HG03521 (cell line): ENCODE data around the gene CREM.
"Not testable (repeated sequence)": the region's sequence is repeated elsewhere in the genome, so short reads cannot be mapped to it uniquely, and the experiment has no call there.

Experiments
- ATAC-seq: cut with Tn5 transposase; IDR thresholded peaks from one replicate; pipeline ENCODE4 v1.9.1; 2021; ENCODE audit warnings: mild to moderate bottlenecking, moderate library complexity; ENCODE audit not compliant: unreplicated experiment

The CREM gene

DNA sequence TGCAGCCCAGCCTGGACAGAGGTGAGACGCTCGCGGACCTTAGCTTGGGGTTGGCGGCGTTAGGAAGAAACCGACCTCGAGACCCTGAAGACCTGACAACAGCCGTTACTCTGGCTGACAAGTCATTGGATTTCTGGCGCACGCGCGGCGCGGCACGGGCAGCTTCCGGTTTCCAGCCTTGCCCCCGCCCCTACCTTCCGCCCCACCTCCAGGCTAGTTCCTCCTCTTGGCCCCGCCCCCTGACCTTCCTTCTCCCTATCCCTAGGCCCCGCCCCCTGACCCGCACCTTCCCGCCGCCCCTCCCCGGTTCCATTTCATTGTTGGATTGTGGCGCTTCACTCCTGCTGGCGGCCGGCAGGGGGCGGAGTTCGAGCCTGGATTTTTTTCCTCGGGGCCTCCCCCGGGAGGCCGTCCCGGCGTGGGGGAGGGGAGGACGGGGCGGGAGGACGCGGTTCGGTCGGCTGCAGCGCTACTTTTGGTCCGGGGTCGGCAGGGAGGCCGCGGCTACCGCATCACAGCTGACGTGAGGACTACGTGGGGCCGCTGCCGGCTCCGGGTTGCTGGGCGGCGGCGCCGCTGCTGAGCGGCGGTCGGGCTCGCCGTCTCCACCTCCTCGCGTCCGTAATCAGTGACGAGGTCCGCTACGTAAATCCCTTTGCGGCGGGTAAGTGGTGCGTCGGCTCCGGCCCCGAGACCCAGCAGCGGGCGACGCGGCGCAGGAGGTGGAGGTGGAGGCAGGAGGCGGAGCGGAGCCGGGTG, at the start of gene CREM:
Gene CREM (plus strand): TSS at position 317 of the 759 bp plus-strand sequence. CDS start 10,990 bp downstream, outside the sequence.
- peak; percentile 73 for ATAC-seq

DNA sequence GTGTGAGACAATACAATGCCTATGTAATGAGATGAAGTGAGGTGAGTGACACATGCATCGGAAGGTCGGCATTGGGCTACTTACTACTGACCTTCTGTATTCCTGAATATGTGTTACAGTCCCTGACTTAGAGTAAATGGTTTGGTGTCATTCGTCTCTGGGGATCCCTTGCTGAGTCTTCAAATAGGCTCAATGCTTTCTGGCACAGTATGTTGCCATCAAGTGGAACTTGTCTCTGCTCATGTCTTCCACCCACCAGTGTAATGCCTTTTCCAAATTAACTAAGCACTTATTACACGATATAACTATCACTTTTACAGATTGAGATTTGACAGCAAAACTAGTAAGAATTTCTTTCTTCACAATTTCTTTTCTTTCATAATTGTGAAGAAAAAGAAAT, 47.4 kb upstream of the CREM start:
- ATAC-seq = no peak

DNA sequence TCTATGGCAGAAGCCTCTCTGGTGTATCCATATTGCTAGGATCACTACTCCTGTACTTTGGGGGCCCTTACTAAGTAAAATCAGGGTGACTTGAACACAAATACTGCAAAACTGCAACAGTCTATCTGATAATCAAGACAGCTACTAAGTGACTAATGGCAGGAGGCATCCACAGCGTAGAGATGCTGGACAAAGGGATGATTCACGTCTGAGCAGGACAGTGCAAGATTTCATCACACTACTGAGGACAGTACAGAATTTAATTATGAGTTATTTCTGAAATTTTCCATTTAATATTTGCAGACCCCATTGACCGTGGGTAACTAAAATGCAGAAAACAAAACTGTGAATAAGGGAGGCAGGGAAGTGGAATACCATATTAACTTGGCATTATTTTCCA, 46.9 kb upstream of the CREM start:
- no peak for ATAC-seq

DNA sequence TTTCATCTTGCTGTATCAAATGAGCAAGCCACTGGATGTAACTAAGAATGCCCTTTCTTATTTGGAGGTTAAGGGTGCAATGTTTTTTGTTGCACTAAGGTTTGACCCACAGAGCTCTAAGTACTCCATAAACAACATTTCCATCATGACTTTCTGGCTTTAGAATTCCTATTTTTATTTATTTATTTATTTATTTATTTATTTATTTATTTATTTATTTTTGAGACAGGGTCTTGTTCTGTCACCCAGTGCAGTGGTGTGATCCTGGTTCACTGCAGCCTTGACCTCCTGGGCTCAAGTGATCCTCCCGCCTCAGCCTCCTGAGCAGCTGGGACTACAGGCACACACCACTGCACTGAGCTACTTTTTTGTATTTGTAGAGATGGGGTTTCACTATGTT, 46.4 kb upstream of the CREM start:
- not testable (repeated sequence) for ATAC-seq

- ATAC-seq = no peak
Observed at GRCh38 chr10:35083242-35083641, 43.4 kb upstream of the CREM start.

DNA sequence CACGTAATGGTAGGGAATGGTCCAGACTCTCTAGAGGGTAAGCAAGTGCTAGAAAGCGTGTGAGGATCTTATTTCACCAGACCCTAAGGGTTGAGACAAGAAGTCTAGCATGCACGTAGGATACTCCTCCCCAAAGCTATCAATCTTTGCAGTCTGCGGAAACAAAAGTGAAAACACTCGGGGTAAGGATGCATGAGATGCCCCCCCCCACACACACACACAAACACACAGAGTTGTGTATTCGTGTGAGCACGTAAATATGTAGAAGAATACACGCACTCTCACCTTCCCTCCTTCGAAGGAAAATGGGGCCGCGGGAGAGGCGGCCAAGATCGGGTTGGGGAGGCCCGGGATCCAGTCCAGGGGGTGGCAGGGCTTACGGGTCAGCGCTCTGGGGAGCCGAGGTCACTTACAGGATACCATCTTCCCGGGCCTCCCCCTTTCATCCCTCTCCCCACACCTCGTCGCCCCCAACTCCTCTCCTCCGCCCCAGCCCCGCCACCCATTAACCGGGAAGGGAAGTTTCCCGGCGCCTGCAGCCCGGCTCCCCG, 37.0 kb upstream of the CREM start:
- ATAC-seq = peak; percentile 30

DNA sequence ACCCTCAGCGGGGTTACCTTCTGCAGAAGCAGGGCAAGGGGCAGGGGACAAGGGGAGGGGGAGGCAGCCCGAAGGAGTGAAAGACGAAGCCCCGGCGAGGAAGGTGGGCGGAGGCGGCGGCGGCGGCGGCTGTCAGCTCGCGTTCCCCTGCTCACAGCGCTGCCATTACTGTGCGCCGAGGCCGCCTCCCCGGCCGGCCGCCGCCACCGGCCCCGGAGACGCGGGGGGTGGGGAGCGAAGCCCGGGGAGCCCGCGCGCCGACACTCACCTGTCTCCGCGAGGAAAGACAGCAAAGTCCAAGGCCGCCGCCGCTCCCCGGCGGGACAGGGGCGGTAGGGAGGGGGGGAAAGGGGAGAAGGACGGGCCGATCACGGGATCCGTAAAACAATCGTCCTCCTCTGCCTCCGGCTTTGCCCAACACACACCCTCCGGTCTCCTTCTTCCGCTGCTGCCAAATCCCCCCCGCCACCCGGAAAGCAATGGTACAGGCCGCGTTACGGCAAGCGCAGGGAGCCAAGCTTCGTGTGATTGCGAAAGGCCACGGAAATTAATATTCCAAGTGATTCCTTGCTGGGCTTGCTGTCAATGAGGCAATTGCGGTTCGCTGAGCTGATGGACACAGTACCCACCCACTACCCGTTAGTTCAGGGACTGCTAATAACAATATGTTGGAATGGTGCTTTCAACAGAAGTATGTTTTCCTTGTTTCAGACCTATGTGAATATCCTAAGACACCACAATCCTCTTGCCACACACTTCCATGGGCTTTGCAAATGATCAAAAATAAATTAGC, 36.3 kb upstream of the CREM start, which contains the start of gene CUL2:
Gene CUL2 (minus strand): TSS at position 180 of the 793 bp plus-strand sequence. CDS start 19,024 bp downstream, outside the sequence.
- peak; percentile 95 for ATAC-seq

DNA sequence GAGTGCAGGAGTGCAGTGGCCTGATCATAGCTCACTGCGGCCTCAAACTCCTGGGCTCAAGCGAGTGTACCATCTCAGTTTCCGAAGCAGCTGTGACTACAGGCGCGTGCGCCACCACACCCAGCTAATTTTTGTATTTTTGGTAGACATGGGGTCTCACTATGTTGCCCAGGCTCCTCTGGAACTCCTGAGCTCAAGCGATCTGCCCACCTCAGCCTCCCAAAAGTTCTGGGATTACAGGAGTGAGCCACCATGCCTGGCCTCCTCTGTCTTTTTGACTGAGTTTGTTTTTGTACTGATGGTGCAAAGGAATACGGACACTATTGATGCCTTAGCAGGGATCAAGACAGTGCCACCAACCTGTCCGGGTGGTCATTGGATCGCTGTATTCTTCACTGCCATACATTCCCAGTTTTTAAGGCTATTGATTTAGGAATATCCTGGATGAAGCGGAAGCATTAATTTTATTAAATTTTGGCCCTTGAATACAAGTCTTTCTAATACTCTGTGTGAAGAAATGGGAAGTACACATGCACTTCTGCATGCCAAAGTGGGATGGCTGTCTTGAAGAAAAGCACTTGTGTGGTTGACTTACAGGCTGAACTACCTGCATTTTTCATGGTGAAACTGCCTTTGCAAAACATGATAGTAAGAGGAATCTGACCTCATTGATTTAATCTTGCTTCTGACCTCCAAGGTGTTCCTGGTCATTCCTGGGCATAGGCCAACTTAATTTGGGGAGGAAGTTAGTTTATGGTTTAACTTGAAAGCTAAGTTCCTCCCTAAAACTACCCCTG, 34.5 kb upstream of the CREM start:
- ATAC-seq = no peak

DNA sequence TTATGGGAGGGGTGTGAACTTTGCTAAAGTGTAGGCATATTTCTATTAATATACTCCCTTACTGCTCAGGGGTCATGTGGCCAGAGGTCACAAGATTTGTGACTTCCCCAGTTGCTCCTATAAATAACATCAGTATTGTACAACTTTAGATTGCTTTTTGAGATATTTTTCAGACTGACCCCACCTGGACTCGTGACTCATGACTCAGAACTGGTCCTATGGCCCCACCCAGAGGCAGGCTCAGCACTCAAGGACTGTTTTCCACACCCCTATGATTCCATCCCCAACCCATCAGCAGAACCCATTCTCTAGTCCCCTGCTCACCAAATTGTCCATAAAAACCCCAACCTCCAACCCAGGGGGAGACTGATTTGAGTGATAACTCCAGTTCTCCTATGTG, 33.8 kb upstream of the CREM start:
- ATAC-seq = no peak

DNA sequence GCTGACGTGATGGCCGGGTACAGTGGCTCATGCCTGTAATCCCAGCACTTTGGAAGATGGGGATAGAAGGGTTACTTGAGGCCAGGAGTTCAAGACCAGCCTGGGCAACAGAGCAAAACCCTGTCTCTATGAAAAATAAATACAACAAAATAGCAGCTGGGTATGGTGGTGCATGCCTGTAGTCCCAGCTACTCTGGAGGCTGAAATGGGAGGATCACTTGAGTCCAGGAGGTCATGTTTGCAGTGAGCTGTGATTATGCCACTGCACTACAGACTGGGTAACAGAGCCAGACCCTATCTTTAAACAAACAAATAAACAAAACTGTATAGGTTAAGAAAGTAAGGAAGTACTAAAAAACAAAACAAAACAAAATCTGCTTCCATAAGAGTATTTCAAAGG, 30.3 kb upstream of the CREM start:
- no peak for ATAC-seq

DNA sequence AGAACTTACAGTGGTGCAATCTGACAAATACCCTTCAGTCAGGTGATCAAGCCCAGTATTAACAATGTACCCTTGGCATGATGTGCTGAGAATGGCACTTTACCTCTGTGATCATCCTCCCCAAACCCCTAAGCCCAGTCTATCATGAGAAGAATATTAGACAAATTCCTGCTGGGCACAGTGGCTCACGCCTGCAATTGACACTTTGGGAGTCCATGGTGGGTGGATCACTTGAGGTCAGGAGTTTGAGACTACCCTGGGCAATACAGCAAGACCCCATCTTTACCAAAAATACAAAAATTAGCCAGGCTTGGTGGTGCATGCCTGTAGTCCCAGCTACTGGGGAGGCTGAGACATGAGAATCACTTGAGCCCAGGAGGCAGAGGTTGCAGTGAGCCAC, 29.1 kb upstream of the CREM start:
- ATAC-seq = no peak

DNA sequence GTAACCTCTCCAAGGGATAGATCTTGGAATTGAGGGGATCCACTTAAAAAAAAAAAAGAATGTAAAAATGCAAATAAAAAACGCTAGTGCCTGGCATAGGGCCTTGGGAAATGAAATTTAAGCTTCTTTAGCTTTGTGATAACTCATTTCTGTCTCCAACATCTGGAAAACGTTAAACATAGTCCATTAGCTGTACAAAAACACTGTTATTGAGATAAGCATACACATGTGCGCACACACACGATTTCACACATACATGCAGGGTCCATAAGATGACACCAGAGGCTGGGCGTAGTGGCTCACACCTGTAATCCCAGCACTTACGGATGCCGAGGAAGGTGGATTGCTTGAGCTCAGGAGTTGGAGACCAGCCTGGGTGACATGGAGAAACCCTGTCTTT, 22.8 kb upstream of the CREM start:
- no peak for ATAC-seq

GRCh38 chr10:35112571-35112970, 14.1 kb upstream of the CREM start:
- ATAC-seq = no peak

DNA sequence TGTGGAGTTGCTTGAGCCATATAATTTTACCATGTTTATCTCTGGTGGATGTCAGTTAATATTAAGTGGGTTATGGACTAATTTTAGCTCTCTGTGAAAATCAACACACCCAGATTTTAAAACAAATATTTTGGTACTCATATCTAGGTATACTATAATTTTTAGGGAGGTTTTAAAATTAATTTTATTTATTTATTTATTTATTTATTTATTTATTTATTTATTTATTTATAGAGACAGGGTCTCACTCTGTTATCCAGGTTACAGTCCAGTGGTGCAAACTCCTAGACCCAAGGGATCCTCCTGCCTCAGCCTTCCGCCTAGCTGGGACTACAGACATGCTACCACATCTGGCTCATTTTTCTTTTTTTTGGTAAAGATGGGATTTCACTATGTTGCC, 7.3 kb upstream of the CREM start:
- no peak for ATAC-seq

DNA sequence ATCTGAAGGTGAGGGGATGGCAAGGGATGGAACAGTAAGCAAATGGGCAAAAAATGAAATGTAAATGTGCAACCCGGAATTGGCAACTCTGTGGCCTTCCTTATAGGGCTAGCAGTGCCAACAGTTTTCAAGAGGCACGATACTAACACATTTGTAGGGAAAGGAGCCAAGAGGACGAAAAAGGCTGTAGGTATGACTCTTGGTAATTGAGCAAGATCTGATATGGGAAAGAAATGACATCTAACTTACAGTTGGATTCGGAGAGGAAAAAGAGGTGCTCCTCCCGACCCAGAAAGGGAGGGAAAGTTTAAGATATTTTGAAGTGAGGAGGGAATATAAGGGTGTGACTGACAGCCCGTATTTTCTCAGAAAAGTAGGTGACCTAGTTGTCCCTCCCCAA, 2.1 kb upstream of the CREM start:
- ATAC-seq = no peak

DNA sequence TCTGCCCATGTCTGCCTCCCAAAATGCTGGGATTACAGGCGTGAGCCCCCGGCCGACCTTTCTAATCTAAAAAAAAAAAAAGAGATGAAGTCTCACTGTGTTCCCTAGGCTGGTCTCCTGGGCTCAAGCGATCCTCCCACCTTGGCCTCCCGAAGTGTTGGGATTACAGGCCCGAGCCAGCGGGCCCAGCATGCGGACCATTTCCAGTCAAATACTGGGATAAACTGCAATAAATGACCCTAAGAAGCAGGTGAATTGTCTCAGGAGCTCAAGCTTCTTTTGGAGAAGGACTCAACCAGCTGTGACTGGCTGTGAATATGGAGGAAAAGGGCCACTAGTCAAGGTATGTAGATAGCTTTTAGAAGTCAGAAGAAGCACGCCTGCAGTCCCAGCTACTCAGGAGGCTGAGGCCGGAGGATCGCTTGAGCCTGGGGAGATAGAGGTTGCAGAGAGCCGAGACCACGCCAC, 550 bp upstream of the CREM start:
- no peak for ATAC-seq

- no peak for ATAC-seq
Observed at GRCh38 chr10:35127289-35127891, 744 bp downstream of the CREM start.

DNA sequence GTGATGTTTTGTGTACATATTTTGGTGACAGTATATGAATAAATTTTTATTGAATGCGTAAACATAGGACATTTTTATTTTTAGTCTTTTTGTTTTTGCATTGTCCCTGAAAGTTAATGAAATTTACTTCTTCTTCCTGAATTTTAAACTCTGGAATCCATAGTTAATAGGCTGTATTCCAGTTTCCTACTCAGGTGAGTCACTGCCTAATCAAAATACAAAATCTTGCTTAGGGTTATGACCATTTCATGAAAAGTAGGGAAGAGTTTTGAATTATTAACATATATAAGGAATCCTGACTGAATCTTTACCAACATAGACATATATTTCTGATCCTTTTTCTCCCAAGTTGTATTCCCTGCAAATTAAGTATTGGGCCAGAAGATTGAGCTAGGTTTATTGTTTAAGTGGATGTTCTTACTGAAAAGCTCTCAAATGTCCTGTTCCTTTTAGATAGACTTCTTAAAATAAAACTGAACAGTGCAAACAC, 2.6 kb downstream of the CREM start:
- ATAC-seq = no peak

- no peak for ATAC-seq
Observed at GRCh38 chr10:35130663-35131062, 4.0 kb downstream of the CREM start.

GRCh38 chr10:35132727-35133126, 6.1 kb downstream of the CREM start:
- ATAC-seq = no peak
